ENCODE measurements around the gene ZBED4.

DNA sequence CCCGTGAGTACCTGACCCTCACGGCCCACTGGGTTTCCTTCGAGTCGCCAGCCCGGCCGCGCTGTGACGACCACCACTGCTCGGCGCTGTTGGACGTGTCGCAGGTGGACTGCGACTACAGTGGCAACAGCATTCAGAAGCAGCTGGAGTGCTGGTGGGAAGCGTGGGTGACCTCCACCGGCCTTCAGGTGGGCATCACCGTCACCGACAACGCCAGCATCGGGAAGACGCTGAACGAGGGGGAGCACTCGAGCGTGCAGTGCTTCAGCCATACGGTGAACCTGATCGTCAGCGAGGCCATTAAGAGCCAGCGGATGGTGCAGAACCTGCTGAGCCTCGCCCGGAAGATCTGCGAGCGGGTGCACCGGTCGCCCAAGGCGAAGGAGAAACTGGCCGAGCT, 32.2 kb downstream of the ZBED4 start:
- no peak for TF ChIP-seq CTCF (IDR thresholded peaks at IDR 0.05)
- no peak for TF ChIP-seq ETV6 (CRISPR knock-in tag; IDR thresholded peaks at IDR 0.05)
- TF ChIP-seq ZNF416 (CRISPR knock-in tag; IDR thresholded peaks at IDR 0.05) = no peak
- TF ChIP-seq, protein P1, sequence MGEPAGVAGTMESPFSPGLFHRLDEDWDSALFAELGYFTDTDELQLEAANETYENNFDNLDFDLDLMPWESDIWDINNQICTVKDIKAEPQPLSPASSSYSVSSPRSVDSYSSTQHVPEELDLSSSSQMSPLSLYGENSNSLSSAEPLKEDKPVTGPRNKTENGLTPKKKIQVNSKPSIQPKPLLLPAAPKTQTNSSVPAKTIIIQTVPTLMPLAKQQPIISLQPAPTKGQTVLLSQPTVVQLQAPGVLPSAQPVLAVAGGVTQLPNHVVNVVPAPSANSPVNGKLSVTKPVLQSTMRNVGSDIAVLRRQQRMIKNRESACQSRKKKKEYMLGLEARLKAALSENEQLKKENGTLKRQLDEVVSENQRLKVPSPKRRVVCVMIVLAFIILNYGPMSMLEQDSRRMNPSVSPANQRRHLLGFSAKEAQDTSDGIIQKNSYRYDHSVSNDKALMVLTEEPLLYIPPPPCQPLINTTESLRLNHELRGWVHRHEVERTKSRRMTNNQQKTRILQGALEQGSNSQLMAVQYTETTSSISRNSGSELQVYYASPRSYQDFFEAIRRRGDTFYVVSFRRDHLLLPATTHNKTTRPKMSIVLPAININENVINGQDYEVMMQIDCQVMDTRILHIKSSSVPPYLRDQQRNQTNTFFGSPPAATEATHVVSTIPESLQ (CRISPR knock-in tag; IDR thresholded peaks at IDR 0.05) = no peak
